Measurements from ENCODE around the gene MAPK12. TPM values are rescaled to one million over a fixed set of nuclear protein-coding genes. Genes with fewer than 3 reads are reported as not detected.

Gene MAPK12
- total RNA-seq, 1 donor from 2014 or later: 63.3 TPM

DNA sequence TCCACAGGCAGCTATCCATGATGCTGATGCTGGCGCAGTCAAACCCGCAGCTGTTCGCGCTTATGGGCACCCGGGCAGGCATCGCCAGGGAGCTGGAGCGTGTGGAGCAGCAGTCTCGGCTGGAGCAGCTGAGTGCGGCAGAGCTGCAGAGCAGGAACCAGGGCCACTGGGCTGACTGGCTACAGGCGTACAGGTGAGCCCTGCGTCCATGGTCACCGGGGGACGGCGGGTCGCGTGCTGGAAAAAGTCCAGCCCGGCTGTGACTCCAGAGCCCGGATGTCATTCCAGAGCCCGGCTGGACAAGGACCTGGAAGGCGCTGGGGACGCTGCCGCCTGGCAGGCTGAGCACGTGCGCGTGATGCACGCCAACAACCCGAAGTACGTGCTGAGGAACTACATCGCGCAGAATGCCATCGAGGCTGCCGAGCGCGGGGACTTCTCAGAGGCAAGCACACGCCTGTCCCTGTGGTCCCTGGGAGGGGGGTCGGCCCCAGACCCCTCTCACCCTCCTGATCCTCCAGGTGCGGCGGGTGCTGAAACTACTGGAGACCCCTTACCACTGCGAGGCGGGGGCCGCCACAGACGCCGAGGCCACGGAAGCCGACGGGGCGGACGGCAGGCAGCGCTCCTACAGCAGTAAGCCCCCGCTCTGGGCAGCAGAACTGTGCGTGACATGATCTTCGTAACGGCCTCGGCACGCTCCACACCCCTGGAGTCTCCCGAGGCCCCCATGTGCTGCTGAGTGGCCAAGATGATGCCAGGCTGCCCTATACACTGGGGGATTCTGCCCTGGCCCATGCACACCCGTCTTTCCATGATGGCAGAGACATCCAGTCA lies 44.6 kb downstream of the MAPK12 start:
- no peak overlapping the region for H3K27ac Mint-ChIP-seq

GRCh38 chr22:50216055-50216683 lies 45.3 kb downstream of the MAPK12 start:
- H3K36me3 Mint-ChIP-seq: peaks cover 35% of the 10 kb centered on the region
- DNase-seq (ENCODE audit: low spot score in 2 of 2, unreplicated experiment in 2 of 2): no peak
- H3K27me3 Mint-ChIP-seq (ENCODE audit: low read depth): no peaks in the 10 kb centered on the region
- TF ChIP-seq, protein P1, sequence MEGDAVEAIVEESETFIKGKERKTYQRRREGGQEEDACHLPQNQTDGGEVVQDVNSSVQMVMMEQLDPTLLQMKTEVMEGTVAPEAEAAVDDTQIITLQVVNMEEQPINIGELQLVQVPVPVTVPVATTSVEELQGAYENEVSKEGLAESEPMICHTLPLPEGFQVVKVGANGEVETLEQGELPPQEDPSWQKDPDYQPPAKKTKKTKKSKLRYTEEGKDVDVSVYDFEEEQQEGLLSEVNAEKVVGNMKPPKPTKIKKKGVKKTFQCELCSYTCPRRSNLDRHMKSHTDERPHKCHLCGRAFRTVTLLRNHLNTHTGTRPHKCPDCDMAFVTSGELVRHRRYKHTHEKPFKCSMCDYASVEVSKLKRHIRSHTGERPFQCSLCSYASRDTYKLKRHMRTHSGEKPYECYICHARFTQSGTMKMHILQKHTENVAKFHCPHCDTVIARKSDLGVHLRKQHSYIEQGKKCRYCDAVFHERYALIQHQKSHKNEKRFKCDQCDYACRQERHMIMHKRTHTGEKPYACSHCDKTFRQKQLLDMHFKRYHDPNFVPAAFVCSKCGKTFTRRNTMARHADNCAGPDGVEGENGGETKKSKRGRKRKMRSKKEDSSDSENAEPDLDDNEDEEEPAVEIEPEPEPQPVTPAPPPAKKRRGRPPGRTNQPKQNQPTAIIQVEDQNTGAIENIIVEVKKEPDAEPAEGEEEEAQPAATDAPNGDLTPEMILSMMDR (IDR thresholded peaks at IDR 0.05; ENCODE audit: unreplicated experiment): no peak
- H3K9me3 Mint-ChIP-seq: no peaks in the 10 kb centered on the region
- H3K4me3 Mint-ChIP-seq: no peak overlapping the region
- no peak overlapping the region for H3K27ac Mint-ChIP-seq
- H3K4me1 Mint-ChIP-seq: no peaks in the 10 kb centered on the region

More for the DNA sequence above, 44.6 kb downstream of the MAPK12 start:
- H3K9me3 Mint-ChIP-seq: no peaks in the 10 kb centered on the region
- H3K4me3 Mint-ChIP-seq: no peak overlapping the region
- no peak for DNase-seq (ENCODE audit: low spot score in 2 of 2, unreplicated experiment in 2 of 2)
- TF ChIP-seq, protein P1 (IDR thresholded peaks at IDR 0.05; ENCODE audit: unreplicated experiment): no peak
- peaks cover 32% of the 10 kb centered on the region for H3K36me3 Mint-ChIP-seq
- H3K4me1 Mint-ChIP-seq: no peaks in the 10 kb centered on the region
- H3K27me3 Mint-ChIP-seq (ENCODE audit: low read depth): no peaks in the 10 kb centered on the region

- TF ChIP-seq, protein P1 (IDR thresholded peaks at IDR 0.05; ENCODE audit: unreplicated experiment): no peak
- no peaks in the 10 kb centered on the region for H3K27me3 Mint-ChIP-seq (ENCODE audit: low read depth)
- H3K4me1 Mint-ChIP-seq: no peaks in the 10 kb centered on the region
- H3K36me3 Mint-ChIP-seq: peaks cover 37% of the 10 kb centered on the region
- no peaks in the 10 kb centered on the region for H3K9me3 Mint-ChIP-seq
- H3K27ac Mint-ChIP-seq: no peak overlapping the region
- DNase-seq (ENCODE audit: low spot score in 2 of 2, unreplicated experiment in 2 of 2): no peak
- no peak overlapping the region for H3K4me3 Mint-ChIP-seq
Observed at GRCh38 chr22:50215297-50216054, 46.0 kb downstream of the MAPK12 start.

DNA sequence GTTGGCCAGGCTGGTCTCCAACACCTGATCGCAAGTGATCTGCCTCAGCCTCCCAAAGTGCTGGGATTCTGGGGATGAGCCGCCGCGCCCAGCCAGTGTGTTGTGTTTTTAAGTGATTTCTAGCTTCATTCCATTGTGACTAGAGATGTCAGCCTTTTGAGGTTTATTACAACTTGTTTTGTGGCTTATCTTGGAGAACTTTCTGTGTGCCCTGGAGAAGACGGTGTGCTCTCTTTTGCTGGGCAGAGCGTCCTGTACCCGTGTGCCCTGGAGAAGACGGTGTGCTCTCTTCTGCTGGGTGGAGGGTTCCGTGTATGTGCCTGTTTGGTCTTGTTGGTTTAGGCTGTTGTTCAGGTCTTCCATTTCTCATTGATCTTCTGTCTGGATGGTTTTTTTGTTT lies 48.2 kb downstream of the MAPK12 start:
- Mint-ChIP-seq H3K4me1 (no peaks in the 10 kb centered on the region), H3K4me3 (no peak overlapping the region), H3K27ac (no peak overlapping the region), H3K36me3 (peaks cover 40% of the 10 kb centered on the region), H3K9me3 (no peaks in the 10 kb centered on the region), H3K27me3 (ENCODE audit: low read depth) (no peaks in the 10 kb centered on the region)
- DNase-seq (ENCODE audit: low spot score in 2 of 2, unreplicated experiment in 2 of 2): no peak
- TF ChIP-seq, protein P1 (IDR thresholded peaks at IDR 0.05; ENCODE audit: unreplicated experiment): no peak

DNA sequence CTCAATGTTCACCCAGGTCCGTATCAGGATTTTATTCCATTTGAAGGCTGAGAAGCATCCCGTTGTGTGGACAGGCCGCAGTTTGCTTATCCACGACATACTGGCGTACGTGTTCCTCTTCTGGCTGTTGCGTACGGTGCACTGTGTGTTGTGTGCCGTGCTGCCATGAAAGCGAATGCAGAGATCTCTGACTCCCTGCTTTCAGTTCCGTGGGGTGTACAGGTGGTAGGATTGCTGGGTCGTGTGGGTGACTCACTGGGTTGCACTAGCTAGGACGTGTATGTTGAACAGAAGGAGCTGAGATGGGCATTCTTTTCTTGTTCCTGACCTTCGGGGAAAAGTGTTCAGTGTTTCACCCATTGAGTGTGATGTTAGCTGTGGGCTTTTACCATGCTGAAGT lies 50.3 kb downstream of the MAPK12 start:
- no peaks in the 10 kb centered on the region for H3K27me3 Mint-ChIP-seq (ENCODE audit: low read depth)
- DNase-seq (ENCODE audit: low spot score in 2 of 2, unreplicated experiment in 2 of 2): no peak
- no peaks in the 10 kb centered on the region for H3K4me1 Mint-ChIP-seq
- peaks cover 39% of the 10 kb centered on the region for H3K36me3 Mint-ChIP-seq
- no peak overlapping the region for H3K27ac Mint-ChIP-seq
- TF ChIP-seq, protein P1 (IDR thresholded peaks at IDR 0.05; ENCODE audit: unreplicated experiment): no peak
- no peaks in the 10 kb centered on the region for H3K9me3 Mint-ChIP-seq
- H3K4me3 Mint-ChIP-seq: no peak overlapping the region
